Left ventricle myocardium superior (tissue), 1 donor: Measurements from ENCODE around the gene OR6B3. TPM values are rescaled to one million over a fixed set of nuclear protein-coding genes. Genes with fewer than 3 reads are reported as not detected.
"Not testable (repeated sequence)": the region's sequence is repeated elsewhere in the genome, so short reads cannot be mapped to it uniquely, and the experiment has no call there.

ENCODE experiments used
- ATAC-seq: fragments of 200-7000 bp; cut with Tn5 transposase; one replicate; pipeline ENCODE4 v1.9.1; 2020; ENCODE audit warnings: mild to moderate bottlenecking, moderate library complexity
- DNase-seq: peaks from one replicate; pipeline ENCODE4 v3.0.0-alpha.2; 2020
- intact Hi-C: fragments of 100-400 bp; cut with micrococcal nuclease; formaldehyde crosslinking; loops from one replicate; pipeline ENCODE4 v1.11.0; 2022
- total RNA-seq: library from RNA; stranded (reverse); fragmentation: NEBNext Ultra II Directional; extraction: Animal tissue kit (Norgen Biotek cat#: 25700); gene quantifications from one replicate; pipeline ENCODE4 v1.2.1, GENCODE V29; 2021
- donor health status: DM: no; HTN: yes; CAD: no; lungs with severe emphysema.

OR6B3 gene
- total RNA-seq, 1 donor from 2014 or later = not detected

- intact Hi-C loops = no loop called here
- no peak for ATAC-seq
- no peak for DNase-seq
These were observed 5.1 kb downstream of the OR6B3 start for GRCh38 chr2:240048237-240048636.

DNA sequence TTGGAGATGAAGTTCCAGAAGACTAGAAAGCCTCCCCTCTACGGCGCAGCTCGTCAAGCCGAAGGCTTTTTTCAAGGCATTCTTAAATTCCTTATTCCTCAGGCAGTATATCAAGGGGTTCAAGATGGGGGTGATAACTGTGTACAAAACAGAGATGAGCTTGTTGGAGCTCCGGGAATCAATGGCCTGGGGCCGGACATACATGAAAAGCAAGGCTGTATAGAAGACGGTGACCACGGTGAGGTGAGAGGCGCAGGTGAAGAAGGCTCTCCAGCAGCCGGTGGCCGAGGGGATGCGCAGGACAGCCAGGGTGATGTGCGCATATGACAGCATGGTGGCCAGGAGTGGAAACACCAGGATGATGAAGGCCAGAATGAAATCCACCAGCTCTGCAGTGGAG, 8.2 kb downstream of the OR6B3 start:
- intact Hi-C loops = no loop called here
- ATAC-seq (no peak), DNase-seq (no peak)

GRCh38 chr2:240044096-240044495, 9.2 kb downstream of the OR6B3 start:
- DNase-seq, intact Hi-C loops, ATAC-seq: not testable (repeated sequence)

- no peak for DNase-seq
- intact Hi-C loops = no loop called here
- ATAC-seq = no peak
These were observed 9.9 kb downstream of the OR6B3 start for GRCh38 chr2:240043279-240043989.

DNA sequence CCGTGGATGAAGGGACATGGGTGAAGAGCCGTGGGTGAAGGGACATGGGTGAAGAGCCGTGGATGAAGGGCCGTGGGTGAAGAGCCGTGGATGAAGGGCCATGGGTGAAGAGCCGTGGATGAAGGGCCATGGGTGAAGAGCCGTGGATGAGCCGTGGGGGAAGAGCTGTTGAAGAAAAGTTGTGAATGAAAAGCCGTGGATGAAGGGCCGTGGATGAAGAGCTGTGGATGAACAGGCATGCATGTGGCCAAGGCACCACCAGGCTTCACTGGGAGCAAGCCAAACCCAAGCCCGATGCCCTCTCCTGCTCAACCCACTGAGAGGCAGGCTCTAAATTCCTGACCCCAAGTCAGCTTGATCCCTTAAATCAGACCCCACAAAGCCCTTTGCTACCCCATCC, 10.6 kb downstream of the OR6B3 start:
- intact Hi-C loops = no loop called here
- DNase-seq = no peak
- no peak for ATAC-seq

GRCh38 chr2:240041363-240041762, 12.0 kb downstream of the OR6B3 start:
- no peak for ATAC-seq

DNA sequence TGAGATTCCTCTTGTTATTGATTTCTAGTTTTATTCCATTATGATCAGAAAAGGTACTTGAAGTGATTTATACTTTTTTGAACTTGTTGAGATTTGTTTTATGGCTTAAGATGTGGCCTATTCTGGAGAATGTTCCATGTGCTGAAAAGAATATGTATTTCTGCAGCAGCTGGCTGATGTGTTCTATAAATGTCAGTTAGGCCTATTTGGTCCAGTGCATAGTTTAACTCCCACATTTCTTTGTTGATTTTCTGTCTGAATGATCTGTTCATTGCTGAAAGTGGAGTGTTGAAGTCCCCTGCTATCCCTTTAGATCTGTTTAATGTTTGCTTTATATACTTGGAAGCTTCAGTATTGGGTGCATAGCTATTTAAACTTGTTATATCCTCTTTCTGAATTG, 16.0 kb downstream of the OR6B3 start:
- intact Hi-C loops = no loop called here
- ATAC-seq (no peak), DNase-seq (no peak)

More at GRCh38 chr2:240041363-240041762, 12.0 kb downstream of the OR6B3 start:
- intact Hi-C loops = no loop called here
- no peak for DNase-seq

DNA sequence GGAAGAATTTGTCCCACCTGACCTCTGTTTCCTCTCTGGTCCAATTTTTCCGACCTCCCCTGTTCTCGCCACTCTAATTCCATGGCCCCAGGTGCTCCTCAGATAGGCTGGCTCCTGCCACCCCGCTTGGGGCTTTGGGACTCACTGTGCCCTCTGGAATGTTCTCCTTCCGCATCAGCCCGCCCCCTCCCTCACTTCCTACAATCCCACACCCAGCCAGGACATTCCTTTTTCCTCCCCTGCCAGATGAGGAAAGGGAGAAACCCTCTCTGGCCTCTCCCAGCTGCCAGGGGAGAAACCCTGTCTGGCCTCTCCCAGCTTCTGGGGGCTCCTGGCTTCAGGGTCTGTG, 20.0 kb downstream of the OR6B3 start:
- ATAC-seq (no peak), DNase-seq (no peak)
- intact Hi-C loops = no loop called here

- no peak for ATAC-seq
- intact Hi-C loops = no loop called here
- DNase-seq = no peak
These were observed 20.7 kb downstream of the OR6B3 start for GRCh38 chr2:240032406-240033329.

DNA sequence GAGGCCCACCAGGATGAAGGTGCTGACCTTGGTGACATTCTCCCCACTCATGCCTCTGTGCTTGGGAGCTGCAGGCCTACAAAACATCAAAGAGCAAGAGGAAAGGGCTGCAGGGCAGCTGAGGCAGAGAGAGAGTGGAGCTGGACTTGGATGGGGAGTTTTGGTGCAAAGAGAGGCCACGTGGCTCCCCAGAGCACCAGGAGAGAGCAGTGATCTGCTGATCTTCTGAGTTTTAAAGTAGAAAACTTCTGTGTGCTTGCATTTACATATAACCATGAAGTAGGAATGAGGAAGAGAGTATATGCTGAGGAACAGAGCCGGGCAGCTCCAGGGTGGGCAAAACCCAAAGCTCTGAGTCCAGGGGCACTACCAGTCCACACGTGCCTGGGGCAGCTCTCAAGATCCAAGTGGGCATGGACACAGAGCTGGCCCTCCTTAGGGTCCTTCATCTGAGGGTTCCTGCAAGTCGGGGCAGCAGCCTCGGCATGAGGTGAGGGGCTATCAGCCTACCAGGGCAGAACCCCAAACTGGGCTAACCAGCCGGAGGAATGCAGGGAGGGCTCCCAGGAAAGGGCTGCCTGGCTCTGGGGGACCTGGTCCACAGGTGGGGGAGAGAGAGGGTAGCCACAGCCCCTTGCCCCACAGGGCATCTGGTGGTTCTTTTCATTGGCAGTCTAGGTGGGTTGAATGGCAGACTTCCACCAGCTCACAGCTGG, 22.8 kb downstream of the OR6B3 start, which contains the start of gene OR6B2:
OR6B2 (minus strand) TSS at position 51 of the 716 bp plus-strand sequence; CDS start at position 51, 0 bp downstream.
- ATAC-seq = no peak
- intact Hi-C loops = no loop called here
- DNase-seq = no peak

GRCh38 chr2:240024766-240025165, 28.6 kb downstream of the OR6B3 start:
- DNase-seq (no peak), ATAC-seq (peak; percentile 8)
- intact Hi-C loops = no loop called here

- ATAC-seq (no peak), DNase-seq (no peak)
- intact Hi-C loops = no loop called here
These were observed 29.5 kb downstream of the OR6B3 start for GRCh38 chr2:240023792-240024191.

GRCh38 chr2:240021488-240022104, 31.7 kb downstream of the OR6B3 start:
- peak; percentile 13 for ATAC-seq
- DNase-seq = peak; percentile 76
- intact Hi-C loops = no loop called here

GRCh38 chr2:240018071-240018750, 35.1 kb downstream of the OR6B3 start:
- DNase-seq (no peak), ATAC-seq (no peak)
- intact Hi-C loops = no loop called here

DNA sequence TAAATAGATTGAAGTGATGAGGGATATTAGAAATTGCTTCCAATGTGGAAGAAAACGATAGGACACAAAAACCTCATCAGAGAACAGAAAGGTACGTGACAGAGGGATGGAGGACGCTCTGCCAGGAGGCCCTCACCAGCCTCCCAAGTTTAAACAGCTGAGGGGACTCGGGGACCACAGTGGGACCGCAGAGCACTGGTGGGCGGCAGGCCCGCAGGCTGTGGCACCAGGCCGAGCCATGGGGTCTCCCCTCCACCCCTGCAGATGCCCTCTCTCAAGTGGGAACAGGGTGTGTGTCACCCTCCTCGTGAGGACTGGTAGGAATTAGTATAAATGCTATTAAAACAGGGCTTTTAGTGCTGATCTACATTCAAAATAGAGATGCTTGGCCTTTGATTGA, 39.0 kb downstream of the OR6B3 start:
- DNase-seq = no peak
- intact Hi-C loops = no loop called here
- no peak for ATAC-seq

DNA sequence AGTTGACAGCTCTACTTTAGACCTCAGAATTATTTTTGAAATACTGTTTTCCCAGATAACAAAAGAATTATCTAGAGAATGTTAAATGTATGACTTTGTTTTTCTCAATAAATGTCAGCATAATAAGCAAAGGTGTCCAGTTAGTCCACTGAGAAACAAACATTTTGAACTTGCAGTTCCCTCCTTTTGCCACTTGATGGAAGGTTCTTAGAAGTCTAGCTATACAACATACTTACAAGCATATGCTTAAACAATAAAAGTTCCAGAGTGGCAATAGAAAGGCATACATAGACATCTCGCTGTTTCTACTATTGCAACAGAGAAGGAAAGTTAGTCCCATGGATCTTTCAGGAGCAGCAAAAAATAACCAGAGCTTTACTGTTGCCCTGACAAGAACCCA, 40.0 kb downstream of the OR6B3 start:
- DNase-seq (no peak), ATAC-seq (no peak)
- intact Hi-C loops = no loop called here

- ATAC-seq (no peak), DNase-seq (no peak)
- intact Hi-C loops = no loop called here
These were observed 50.3 kb downstream of the OR6B3 start for GRCh38 chr2:240002983-240003382.

- intact Hi-C loops = no loop called here
- no peak for DNase-seq
- no peak for ATAC-seq
These were observed 52.6 kb downstream of the OR6B3 start for GRCh38 chr2:240000671-240001070.
